DMS79 (cell line): ENCODE measurements around the gene ANGPTL3.

ENCODE experiments used
- DNase-seq: peaks from one replicate; lab custom pipeline; 2025; lab: John Stamatoyannopoulos, UW

Gene ANGPTL3

DNA sequence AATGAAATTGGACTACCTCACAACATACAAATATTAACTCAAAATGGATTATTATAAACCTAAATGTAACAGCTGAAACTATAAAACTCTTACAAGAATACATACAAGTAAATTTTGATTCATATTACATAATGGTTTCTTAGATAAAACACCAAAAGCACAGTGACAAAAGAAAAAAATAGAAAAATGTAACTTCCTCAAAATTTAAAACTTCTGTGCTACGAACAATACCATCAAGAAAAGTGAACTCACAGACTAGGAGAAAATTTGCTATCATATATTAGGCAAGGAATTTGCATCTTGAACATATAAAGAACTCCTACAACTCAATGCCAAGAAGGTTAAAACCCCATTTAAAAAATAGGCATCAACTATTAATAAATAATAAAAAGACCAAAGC, 31.2 kb downstream of the ANGPTL3 start:
- DNase-seq, result no peak

DNA sequence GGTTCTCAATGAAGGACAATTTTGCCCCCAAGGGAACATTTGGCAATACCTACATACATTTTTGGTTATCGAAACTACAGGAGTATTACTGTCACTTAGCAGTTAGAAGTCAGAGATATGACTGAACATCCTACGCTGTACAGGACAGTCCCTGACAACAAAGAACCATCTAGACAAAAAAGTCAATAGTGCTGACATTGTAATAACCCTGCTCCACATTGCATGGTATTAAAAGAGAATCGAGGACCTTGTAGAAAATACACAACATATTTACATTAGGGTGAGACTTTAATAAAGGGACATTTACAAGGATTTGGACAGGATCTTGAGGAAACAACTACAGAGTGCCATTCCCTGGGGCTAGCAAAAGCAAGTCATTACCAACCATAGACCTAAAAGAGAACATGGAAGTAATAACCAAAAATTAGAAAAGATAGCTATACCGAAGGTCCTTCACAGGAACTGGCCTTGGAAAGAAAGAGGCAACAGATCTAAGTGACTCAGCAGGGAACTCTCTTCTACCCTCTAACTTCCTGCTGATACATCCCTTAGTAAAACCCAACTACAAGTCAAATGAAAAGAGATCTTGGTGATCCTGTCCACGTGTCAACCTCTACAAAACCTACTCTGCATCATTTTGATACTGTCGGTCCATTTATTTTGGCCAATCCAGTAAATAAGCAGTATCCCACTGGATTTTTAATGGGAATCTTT, 40.2 kb downstream of the ANGPTL3 start:
- DNase-seq, result no peak

DNA sequence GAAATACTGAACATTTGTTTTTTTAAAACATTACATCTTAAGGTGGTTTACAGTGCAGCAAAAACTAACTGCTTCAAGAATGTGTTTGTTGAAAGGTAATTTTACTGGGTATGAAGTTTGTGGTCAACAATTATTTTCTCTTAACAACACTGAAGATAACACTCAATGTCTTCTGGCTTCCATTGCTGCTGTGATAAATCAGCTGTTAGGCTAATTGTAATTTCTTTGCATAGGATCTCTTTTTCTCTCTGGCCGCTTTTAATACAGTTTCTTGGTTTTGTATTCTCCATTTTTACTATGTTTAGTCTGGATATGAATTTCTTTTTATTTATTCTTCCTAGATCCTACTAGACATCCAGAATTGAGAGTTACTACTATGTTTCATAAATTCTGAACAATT, 46.0 kb downstream of the ANGPTL3 start:
- DNase-seq, result no peak

DNA sequence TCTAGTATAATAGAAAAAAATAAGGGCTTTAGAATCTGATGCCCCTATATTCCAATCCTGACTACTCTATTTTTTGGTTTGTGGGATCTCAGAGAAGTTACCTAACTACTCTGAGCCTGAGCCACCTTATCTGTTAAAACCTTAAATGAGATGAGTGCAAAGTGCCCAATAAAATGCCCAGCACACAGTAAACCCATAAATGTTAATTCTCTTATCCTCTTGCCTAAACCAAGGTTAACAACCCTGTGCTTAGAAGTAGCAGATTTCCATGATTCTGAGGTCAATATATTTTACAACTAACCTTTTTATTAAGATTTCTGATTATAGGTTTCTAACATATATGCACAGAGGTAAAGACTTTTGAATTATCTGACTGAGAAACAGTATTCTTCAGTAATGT, 55.1 kb downstream of the ANGPTL3 start:
- DNase-seq, result no peak

DNA sequence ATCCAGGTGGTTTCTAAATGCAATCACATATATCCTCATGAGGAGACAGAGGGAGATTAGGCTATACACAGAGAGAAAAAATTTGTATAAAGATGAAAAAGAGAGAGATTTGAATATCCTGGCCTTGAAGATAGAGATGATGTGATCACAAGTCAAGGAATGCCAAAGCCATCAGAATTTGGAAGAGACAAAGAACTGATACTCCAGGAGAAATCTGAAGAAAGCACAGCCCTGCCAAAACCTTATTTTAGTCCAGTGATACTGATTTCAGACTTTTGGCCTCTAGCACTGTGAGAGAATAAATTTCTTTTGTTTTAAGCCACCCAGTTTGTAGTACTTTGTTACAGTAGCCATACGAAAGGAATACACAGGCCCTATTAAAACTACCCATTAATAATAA, 57.4 kb downstream of the ANGPTL3 start:
- no peak for DNase-seq
